Left renal cortex interstitium (tissue), 4 donors: ENCODE measurements around the gene APLN. TPM values are rescaled to one million over a fixed set of nuclear protein-coding genes. Genes with fewer than 3 reads are reported as not detected.

ENCODE experiments used
- DNase-seq, 4 donors: peaks; one replicate each; pipeline ENCODE4 v3.0.0-alpha.2; 2013; ENCODE audit warnings: low read depth in 4 of 4, low spot score in 2 of 4, missing footprints in 1 of 4
- polyA plus RNA-seq, 4 donors: library from polyadenylated mRNA; unstranded; fragments of 120-200 nt; gene quantifications; one replicate each; pipeline ENCODE4 v1.2.1, GENCODE V29; 2013; ENCODE audit not compliant: insufficient read length in 4 of 4

APLN gene
- polyA plus RNA-seq, 4 donors = 4.8 to 8.6 (median 6.8) TPM

- no peak for DNase-seq
Observed at GRCh38 chrX:129600981-129601424, 53.8 kb downstream of the APLN start.

DNA sequence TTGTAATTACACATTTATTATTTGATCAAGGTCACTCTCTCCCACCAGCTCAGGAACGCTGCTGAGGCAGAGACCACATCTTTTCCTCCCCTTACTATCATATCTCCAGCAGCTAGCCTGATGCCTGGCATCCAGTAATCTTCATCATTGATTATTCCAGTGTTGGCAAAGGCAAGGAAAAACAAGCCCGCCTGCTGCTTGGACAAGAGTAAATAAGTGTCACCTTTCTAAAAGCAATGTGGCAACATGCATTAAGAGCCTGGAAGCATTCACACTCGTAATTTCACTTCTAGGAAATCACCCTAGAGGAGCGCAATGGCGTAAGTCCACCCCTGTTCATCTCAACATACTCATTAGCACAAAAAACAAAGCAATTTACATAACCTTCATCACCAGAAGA, 54.8 kb downstream of the APLN start:
- DNase-seq = no peak

- DNase-seq = no peak
Observed at GRCh38 chrX:129599499-129599898, 55.3 kb downstream of the APLN start.

- DNase-seq = no peak
Observed at GRCh38 chrX:129597905-129598304, 56.9 kb downstream of the APLN start.

DNA sequence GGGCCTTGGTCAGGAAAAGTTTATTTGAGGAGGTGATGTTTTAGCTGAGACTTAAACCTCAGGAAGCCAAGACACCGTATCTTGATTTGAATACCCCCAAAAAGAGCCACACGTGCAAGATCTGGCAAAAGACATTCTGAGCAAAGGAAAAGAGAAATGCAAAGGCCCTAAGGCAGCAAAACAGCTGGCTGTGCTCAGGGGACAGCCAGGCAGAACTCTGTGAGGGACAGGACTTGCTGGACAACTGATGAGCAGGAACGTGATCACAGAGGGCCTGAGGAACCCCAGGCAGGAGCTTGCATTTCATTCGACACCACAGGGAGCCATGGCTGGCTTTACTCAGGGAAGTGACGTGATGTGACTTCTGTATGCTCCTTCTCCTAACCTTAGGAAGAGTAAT, 58.7 kb downstream of the APLN start:
- DNase-seq = no peak

Other genes starting within 250 kb of the APLN start
- 100 to 1,000 TPM in 3 of 4 donors, 10 to 100 TPM in 1; 99.9 to 129 (median 114) TPM for gene SMARCA1, start 131.5 kb downstream of the APLN start, polyA plus RNA-seq
- 10 to 100 TPM; 26.3 to 31.4 (median 30.4) TPM for gene OCRL, start 114.7 kb downstream of the APLN start, polyA plus RNA-seq
- gene XPNPEP2, start 84.0 kb upstream of the APLN start, polyA plus RNA-seq = 10 to 100 TPM; 50.0 to 82.7 (median 56.3) TPM
- gene SASH3, start 125.0 kb upstream of the APLN start, polyA plus RNA-seq = 1 to 10 TPM; 1.3 to 2.2 (median 1.9) TPM
- 10 to 100 TPM; 40.1 to 47.2 (median 44.0) TPM for gene ZDHHC9, start 188.9 kb upstream of the APLN start, polyA plus RNA-seq